GM18870 (cell line): Measurements from ENCODE around the gene ZNF761.
"Not testable (repeated sequence)": the region's sequence is repeated elsewhere in the genome, so short reads cannot be mapped to it uniquely, and the experiment has no call there.

Experiments
- ATAC-seq: cut with Tn5 transposase; IDR thresholded peaks from one replicate; pipeline ENCODE4 v1.9.1; 2021; ENCODE audit warnings: moderate library complexity; ENCODE audit not compliant: unreplicated experiment

The ZNF761 gene

GRCh38 chr19:53455828-53456227, 24.0 kb downstream of the ZNF761 start:
- no peak for ATAC-seq

- ATAC-seq = not testable (repeated sequence)
These were observed 28.4 kb downstream of the ZNF761 start for GRCh38 chr19:53460131-53460721.

GRCh38 chr19:53461866-53462265, 30.1 kb downstream of the ZNF761 start:
- ATAC-seq = no peak

GRCh38 chr19:53462861-53463260, 31.1 kb downstream of the ZNF761 start:
- ATAC-seq = no peak

GRCh38 chr19:53463263-53463662, 31.5 kb downstream of the ZNF761 start:
- ATAC-seq = no peak

- ATAC-seq = no peak
These were observed 35.1 kb downstream of the ZNF761 start for GRCh38 chr19:53466726-53467484.

GRCh38 chr19:53467485-53468262, 35.9 kb downstream of the ZNF761 start, which contains the start of gene ZNF813:
ZNF813 (plus strand) TSS chr19:53467733; CDS start chr19:53483823, 16,090 bp downstream.
- no peak for ATAC-seq

- not testable (repeated sequence) for ATAC-seq
These were observed 36.8 kb downstream of the ZNF761 start for GRCh38 chr19:53468628-53469027.

GRCh38 chr19:53471916-53472315, 40.1 kb downstream of the ZNF761 start:
- ATAC-seq = no peak

GRCh38 chr19:53474832-53475231, 43.0 kb downstream of the ZNF761 start:
- ATAC-seq = not testable (repeated sequence)

GRCh38 chr19:53475470-53475869, 43.7 kb downstream of the ZNF761 start:
- ATAC-seq = not testable (repeated sequence)

- not testable (repeated sequence) for ATAC-seq
These were observed 52.0 kb downstream of the ZNF761 start for GRCh38 chr19:53483751-53484150.

- ATAC-seq = no peak
These were observed 53.5 kb downstream of the ZNF761 start for GRCh38 chr19:53485046-53486004.

- ATAC-seq = no peak
These were observed 60.4 kb downstream of the ZNF761 start for GRCh38 chr19:53492153-53492552.

GRCh38 chr19:53497311-53498023, 65.7 kb downstream of the ZNF761 start:
- ATAC-seq = not testable (repeated sequence)

GRCh38 chr19:53498024-53498395, 66.2 kb downstream of the ZNF761 start:
- not testable (repeated sequence) for ATAC-seq

GRCh38 chr19:53503151-53503550, 71.4 kb downstream of the ZNF761 start:
- not testable (repeated sequence) for ATAC-seq

- ATAC-seq = not testable (repeated sequence)
These were observed 72.0 kb downstream of the ZNF761 start for GRCh38 chr19:53503671-53504364.

GRCh38 chr19:53504365-53504703, 72.5 kb downstream of the ZNF761 start:
- not testable (repeated sequence) for ATAC-seq
